ENCODE measurements around the gene CYFIP2.

Gene CYFIP2

GRCh38 chr5:157289164-157289819, 23.4 kb downstream of the CYFIP2 start:
- no peak for DNase-seq

DNA sequence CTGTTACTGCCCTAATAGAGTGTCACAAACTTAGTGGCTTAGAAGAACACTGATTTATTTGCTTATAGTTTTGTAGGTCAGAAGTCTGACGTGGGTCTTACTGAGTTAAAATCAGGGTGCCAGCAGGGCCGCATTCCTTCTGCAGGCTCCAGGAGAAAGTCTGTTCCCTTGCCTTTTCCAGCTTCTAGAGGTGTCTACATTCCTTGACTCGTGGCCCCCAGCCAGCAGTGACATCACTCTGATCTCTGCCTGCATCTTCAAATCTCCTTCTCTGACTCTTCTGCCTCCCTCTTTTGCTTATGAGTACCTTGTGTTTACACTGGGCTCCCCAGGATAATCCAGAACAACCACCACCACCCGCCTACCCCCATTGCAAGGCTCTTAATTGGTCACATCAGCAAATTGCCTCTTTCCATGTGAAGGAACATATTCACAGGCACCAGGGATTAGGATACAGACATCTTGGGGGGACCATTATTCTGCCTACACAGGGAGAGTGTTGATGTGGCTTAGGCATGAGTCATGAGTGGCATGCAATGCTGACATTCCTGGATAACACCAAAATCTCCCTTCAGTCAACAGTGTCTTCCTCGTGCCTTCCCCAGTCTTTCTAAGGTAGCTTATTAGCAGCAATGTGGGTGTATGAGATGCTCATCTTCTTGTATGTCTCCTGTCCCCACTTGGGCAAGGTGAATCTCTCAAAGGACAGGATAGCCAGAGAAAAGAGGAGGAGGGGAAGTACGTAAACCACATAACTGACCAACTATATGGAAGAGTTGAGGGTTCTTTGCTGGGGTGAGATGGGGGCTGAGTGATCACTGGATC, 24.4 kb downstream of the CYFIP2 start:
- no peak for DNase-seq

DNA sequence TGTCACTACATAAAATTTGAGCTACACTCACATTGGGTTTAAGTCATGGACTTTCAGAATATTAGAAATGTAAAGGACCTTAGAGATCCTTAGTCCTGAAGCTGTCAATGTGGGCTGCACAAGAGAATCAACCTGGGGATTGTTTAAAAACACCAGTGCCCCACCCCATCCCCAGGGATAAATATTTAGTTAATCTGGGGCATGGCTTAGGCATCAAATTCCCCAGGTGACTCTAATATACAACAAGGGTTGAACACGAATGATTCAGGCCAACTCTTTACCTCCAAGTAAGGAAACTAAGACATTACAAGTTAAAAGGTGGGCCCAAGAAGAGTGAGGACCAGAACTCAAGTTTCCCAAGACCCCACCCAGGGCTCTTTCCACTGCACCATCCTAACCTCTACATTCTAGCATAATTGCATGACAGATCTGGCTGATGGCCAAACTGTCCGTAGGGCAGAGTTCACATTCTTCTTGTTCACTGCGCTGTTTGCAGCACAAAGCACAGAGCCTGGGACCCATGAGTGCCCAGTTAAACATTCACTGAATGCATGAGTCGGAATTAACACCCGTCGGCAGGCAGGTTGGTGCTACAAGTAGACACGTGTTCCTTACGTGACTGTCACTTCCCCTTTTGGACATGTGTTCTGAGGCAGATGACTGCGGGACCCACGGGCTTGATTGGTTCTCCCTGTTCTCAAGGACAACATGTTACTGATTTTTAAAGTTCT, 25.2 kb downstream of the CYFIP2 start:
- no peak for DNase-seq

- DNase-seq = no peak
These were observed 26.7 kb downstream of the CYFIP2 start for GRCh38 chr5:157292599-157292998.

DNA sequence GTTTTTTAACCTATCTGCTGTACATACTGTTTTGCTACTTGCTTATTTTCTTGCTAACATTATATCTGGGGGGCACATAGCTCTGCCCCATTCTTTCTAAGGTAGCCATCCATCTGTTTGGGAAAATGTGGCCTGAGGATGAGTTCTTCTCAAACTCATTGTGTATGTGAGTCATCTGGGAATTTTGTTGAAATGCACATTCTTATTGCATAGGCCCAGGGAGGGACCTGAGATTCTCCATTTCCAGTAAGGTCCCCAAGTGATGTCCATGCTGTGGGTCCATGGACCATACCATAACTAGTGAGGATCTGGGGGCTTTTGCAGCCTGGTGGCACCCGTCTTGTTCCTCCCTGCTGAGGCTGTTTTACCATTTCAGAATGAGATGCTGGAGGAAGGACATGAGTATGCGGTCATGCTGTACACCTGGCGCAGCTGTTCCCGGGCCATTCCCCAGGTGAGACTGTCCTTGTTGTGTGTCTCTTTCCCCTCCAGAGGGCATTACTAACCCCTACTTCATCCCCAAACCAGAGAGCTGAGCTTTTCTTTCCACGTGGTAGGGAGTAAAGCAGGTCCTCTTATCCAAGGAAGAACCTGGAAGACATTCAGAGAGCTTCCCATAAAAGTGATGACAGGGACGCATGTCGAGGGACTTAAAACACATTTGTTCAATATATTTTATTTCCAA, 28.6 kb downstream of the CYFIP2 start:
- DNase-seq = no peak

DNA sequence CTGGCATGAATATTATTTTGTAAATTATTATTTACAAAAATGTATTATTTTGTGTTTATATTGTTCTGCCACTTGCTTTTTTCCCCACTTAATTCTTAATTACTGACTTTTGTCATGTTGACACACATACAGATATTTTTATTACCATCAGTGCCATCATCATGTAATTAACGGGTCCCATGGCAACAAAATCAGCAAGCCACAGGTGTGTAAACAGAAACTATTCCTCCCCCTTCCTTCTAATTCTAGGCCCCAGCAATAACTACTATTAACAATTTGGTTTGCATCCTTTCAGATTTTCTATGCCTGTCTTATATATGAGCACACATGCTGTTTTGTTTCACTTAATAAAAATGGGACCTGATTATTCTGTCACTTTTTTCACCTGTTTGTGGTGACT, 29.3 kb downstream of the CYFIP2 start:
- no peak for DNase-seq

GRCh38 chr5:157300564-157300963, 34.6 kb downstream of the CYFIP2 start:
- DNase-seq = no peak

GRCh38 chr5:157301066-157301465, 35.1 kb downstream of the CYFIP2 start:
- no peak for DNase-seq

DNA sequence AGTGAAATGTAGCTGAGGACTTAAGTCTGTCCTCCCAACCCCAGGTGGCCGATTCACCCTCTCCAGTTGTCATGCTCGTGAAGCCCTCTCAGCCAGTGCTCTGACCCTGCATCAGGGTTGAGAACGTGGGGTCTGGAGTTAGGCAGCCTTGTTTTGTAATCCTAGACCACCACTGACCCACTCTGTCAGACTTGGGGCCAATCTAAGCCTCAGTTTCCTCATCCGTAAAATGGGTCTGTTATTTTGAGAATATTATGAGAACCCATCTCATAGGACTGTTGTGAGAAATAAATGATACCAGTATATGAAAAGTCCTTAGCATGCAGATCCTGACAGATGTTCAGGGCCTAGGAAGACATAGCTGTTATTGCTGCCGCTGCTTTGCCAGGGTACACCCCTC, 37.1 kb downstream of the CYFIP2 start:
- no peak for DNase-seq

DNA sequence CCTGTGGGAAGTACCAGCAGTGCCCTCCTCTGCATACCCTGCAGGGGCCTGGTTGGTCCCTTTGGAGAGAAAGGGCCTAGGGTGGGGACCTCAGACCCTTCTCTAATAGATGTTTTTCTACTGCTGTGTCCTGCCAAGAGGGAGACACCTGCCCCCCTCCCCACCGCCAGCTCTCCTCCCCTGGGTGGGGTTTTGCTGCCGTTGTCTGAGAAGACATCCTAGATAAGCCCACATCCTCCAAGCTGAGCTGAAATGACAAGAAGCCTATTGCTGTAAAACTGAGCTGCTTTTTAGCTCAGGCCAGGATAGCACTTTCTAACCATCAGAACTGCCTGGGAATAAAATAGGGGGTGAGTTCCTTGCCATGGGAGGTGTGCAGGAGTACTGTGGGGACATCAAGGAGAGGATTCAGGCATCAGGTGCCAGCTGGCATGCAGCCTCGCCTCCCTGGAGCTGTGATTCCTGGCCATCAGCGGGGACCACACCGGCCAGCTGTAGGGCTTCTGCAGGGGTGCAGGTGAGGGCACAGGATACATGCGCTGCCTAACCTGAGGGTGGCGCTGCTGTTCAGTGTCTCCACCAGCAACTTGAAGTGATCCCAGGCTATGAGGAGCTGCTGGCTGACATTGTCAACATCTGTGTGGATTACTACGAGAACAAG, 37.9 kb downstream of the CYFIP2 start:
- peak; percentile 79 for DNase-seq

DNA sequence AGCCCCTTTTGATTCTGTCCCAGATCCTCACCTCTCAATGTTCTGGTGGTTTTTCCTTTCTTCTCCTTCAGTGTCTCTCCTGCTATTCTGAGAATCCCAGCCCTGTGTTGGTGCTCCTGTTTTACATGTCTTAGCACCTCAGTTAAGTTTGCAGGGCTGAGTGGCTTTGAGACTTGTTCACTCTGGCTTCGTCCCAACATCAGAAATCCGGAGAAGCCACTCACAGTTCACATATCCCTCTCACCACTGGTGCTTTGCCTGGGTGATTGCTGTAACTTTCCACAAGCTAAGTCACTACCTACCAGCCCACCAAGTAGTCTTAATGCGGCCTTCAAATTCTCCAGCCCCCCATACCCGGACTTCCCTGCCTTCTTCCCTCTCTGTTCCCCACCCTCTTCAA, 40.2 kb downstream of the CYFIP2 start:
- no peak for DNase-seq

GRCh38 chr5:157306692-157307471, 41.0 kb downstream of the CYFIP2 start:
- no peak for DNase-seq

DNA sequence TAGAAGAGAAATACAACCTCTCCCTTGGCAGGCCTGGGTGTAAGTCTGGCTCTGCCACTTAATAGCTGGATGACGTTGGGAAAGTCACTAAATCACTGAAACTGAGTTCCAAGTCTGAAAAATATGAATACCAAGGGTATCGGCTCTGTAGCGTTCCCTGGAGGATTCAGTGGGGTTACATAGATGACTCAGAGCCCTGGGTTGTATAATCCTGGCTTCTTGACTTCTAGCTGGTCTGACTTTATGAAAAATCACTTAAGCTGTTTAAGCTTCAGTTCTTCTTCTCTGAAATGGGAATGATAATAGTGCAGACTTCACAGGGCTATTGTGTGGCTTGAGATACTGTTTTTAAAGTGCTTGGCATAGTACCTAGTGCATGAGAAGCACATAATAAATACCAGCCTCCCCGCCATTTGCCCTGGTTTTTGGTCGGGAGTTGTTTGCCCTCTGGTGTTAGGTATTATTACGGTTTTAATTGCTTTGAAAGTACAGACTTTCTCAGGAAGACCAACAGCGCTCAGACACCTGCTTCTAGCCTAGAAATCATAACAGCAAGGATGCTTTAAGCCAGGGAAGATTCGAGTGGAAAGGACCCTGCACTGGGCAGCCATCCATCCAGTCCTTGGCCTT, 43.0 kb downstream of the CYFIP2 start:
- no peak for DNase-seq

DNA sequence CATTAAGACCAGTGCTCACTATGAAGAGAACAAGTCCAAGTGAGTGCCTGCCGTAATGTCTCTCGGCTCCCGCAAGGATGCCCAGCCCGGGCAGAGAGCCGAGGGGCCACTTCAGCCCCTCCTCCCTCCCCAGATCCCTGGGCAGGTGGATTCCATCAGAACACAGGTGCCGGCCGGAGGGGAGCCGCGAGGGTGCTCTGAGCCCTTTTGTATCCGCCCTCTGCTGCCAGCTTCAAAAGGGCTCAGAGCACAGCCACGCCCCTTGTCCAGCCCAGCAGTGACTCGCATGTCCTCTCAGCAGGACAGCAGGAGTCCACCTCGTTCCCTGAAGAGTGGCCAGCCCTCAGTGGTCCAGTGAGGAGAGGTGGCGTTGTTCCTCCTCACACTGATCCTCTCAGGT, 43.9 kb downstream of the CYFIP2 start:
- no peak for DNase-seq

DNA sequence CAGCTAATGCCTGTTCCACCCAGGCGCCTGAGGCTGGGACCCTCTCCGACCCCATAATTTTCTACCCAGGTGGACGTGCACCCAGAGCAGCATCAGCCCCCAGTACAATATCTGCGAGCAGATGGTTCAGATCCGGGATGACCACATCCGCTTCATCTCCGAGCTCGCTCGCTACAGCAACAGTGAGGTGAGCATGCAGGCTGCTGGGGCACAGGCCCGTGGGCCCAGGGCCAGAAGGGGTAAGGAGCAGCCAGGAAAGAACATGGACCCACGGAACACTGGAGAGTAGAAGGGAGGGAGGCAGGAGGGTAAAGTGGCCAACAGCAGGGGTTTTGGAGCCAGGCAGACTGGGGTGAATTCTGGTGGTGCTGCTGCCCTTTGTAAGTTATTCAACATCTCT, 45.7 kb downstream of the CYFIP2 start:
- DNase-seq = no peak

DNA sequence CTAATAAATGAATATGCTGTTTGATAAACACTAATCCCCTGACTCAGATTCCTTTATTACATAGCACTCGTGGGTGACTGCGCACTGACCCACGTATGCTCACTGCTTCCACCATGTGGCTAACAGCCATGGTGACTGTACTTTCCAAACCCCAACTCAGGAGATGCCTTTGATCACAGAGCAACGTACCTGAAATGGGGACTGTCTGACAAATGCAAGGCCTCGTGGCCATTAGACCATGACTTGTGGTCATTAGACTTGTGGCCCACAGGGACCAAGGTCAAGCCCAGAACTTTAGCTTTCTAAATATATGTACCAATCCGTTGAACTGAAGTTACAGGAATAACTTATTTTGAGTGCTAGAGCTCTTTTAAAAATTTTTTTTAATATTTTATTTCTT, 46.6 kb downstream of the CYFIP2 start:
- DNase-seq = peak; percentile 85

- DNase-seq = no peak
These were observed 56.7 kb downstream of the CYFIP2 start for GRCh38 chr5:157322581-157322980.

DNA sequence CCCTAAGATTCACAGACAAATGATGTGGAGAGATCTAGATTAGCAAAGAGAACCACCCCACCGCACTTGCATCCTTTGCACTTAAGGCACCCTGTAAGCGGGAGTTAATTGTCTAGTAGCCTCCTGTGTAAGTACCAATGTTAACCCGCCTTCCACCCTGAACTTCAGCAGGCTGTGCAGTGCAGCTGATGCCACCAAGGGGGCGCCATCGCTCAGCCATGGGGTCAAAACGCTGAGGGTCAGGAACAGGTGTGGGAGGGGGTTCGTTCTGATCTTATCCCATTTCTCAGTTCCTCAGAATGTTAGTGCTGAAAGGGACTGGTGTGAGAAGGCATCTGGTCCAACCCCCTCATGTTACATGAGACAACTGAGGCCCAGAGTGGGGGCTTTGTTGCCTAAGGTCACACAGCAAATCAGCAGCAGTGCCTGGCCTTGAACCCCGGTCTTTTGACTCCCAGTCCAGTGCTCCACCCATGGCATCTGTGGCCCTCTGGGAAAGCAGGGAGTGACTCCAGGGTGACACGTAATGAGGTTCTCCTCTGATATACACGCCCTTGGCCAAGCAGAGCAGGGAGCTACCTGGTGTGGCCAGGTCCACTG, 57.3 kb downstream of the CYFIP2 start:
- no peak for DNase-seq

DNA sequence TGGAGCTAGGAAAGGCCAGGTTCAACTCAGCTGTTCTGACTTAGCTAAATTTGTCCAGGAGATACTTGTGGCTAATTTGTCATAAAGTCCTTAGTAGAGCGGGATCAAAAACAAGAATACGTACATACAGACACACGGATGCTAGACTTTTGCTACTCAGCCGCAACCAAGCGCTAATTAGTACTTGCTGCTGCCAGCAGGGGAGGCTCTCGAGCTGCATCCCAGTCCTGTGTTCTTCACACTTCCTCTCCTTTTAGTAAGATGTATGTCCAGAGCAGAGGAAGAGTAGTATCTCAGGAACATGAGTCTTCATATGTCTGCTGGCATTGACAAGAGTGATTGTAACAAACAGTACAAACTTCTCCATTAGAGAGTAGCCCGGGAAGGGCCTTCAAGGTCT, 58.3 kb downstream of the CYFIP2 start:
- no peak for DNase-seq

DNA sequence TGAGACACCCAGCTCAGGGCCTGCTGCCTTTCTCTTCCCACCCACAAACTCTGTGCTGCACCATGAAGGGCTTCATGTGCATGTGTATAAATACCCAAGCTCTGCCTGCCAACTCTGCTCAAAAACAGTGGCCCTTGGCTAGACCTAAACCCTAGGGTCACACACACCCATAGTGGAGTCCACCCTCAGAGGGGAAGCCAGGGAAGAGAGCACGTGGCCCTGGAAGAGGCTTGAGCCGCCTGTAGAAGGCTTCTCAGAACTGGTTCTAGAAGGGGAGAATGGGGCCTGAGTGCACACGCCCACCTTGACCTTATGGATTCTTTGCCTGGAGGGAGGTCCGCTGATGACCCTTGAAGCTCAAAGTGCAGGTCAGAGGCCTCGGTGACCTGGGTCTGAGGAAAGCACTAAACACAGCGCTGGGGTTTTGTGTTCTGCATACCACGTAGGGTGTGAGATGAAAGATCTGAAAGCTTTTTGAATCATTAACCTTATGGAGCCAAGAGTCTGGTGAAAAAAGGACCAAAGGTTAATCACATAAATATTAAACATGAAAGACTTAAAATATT, 60.6 kb downstream of the CYFIP2 start:
- DNase-seq = no peak

GRCh38 chr5:157327771-157328170, 61.8 kb downstream of the CYFIP2 start:
- no peak for DNase-seq

Data from activated effector memory CD4-positive, alpha-beta T cell treated with anti-CD3 and anti-CD28 coated beads, Interleukin-2, amount 50 U/mL, for 16 hours (primary cell).